Stomach (tissue), 9 donors: ENCODE data around the gene GPR158. TPM values are rescaled to one million over a fixed set of nuclear protein-coding genes. Genes with fewer than 3 reads are reported as not detected.
A peak's percentile ranks its signal among the peaks of the same experiment; 100 is the strongest.

Experiments
- DNase-seq, 2 donors: peaks; one replicate each; pipeline versions ENCODE4 v3.0.0 to v3.0.0-alpha.2; 2013 to 2019
- H3K27ac ChIP-seq, 5 donors: fragments of 200-600 bp in 4 of 5; sonication (generic) in 4 of 5; one replicate each; pipeline ENCODE4 v1.5.1; 2013 to 2019; ENCODE audit warnings: mild to moderate bottlenecking in 1 of 5, moderate library complexity in 1 of 5
- H3K27me3 ChIP-seq, 3 donors: fragments of 200-600 bp; sonication (generic); one replicate each; pipeline ENCODE4 v1.5.1; 2017 to 2019; ENCODE audit warnings: mixed run types in 1 of 3
- H3K36me3 ChIP-seq, 4 donors: fragments of 200-600 bp; sonication (generic); 1 replicate in 3 of 4; 2 replicates in 1 of 4; pipeline ENCODE4 v1.5.1; 2016 to 2019
- H3K4me1 ChIP-seq, 4 donors: fragments of 200-600 bp; sonication (generic); one replicate each; pipeline ENCODE4 v1.5.1; 2016 to 2019
- H3K4me3 ChIP-seq, 4 donors: fragments of 200-600 bp; sonication (generic) in 3 of 4; one replicate each; pipeline ENCODE4 v1.5.1; 2016 to 2019; ENCODE audit warnings: mild to moderate bottlenecking in 1 of 4
- H3K9me3 ChIP-seq, 4 donors: fragments of 200-600 bp; sonication (generic); one replicate each; pipeline ENCODE4 v1.5.1; 2016 to 2019
- CTCF ChIP-seq, 7 experiments: fragments of 450-650 bp in 4 of 7; fragments of 200-600 bp in 3 of 7; sonication (generic) in 3 of 7; IDR thresholded peaks; one replicate each; pipeline ENCODE4 v1.5.1; 2016 to 2019; ENCODE audit warnings: antibody characterized with exemption in 7 of 7, control low read depth in 2 of 7, mild to moderate bottlenecking in 1 of 7
- EP300 ChIP-seq: sonication (generic); formaldehyde crosslinking; IDR thresholded peaks from one replicate; pipeline ENCODE4 v1.6.1; 2017; ENCODE audit warnings: antibody characterized with exemption
- POLR2A ChIP-seq, 4 donors: fragments of 450-650 bp; IDR thresholded peaks; one replicate each; pipeline ENCODE4 v1.6.1; 2016; ENCODE audit warnings: antibody characterized with exemption in 4 of 4, control low read depth in 2 of 4, mild to moderate bottlenecking in 1 of 4, moderate library complexity in 1 of 4
- POLR2AphosphoS5 ChIP-seq, 3 donors: sonication (generic); formaldehyde crosslinking; IDR thresholded peaks; one replicate each; pipeline ENCODE4 v1.6.1; 2016; ENCODE audit warnings: antibody characterized with exemption in 3 of 3
- WGBS, 5 donors: extraction: QIAGEN DNeasy Blood & Tissue Kit in 3 of 5; methylation state at CpG; one replicate each; pipeline versions ENCODE4 v1.1.5 to v1.1.7; 2013 to 2018; 5-methylcytosine and 5-hydroxymethylcytosine counted together
- intact Hi-C: fragments of 100-400 bp; cut with DNase I; formaldehyde crosslinking; loops from one replicate; pipeline ENCODE4 v1.15.1; 2023; ENCODE audit warnings: low total_unique reads
- polyA plus RNA-seq, 3 donors: library from polyadenylated mRNA; stranded (reverse); fragments of 200-250 nt; gene quantifications; one replicate each; pipeline ENCODE4 v1.2.3, GENCODE V29; 2013
- total RNA-seq, 5 donors: library from RNA; depleted of rRNA; stranded (reverse); fragments of >200 nt; gene quantifications; one replicate each; pipeline versions ENCODE4 v1.1.0 to v1.2.3, GENCODE V29; 2014 to 2016
- donor health status: healthy with polysubstance abuse.
- donor health status: Bipolar disorder and iron deficiency.
- donor health status: healthy.

GPR158 gene
- total and polyA plus RNA-seq, 8 donors = 0.05 to 1.1 (median 0.20) TPM; not detected in 4

GRCh38 chr10:25493122-25493893 lies 318.5 kb downstream of the GPR158 start:
- Histone ChIP-seq H3K36me3 (no peaks in the 10 kb centered on the region), H3K9me3 (no peaks in the 10 kb centered on the region), H3K27me3 (no peaks in the 10 kb centered on the region), H3K4me1 (no peaks in the 10 kb centered on the region), H3K4me3 (no peak overlapping the region), H3K27ac (no peak overlapping the region)
- WGBS, 5 donors = 19 to 38% (median 20%) methylated on average over 3 to 4 of the region's 4 CpGs
- TF ChIP-seq EP300 = no peak
- TF ChIP-seq POLR2AphosphoS5 (IDR thresholded peaks at IDR 0.05) = no peak
- TF ChIP-seq POLR2A (IDR thresholded peaks at IDR 0.05) = no peak
- TF ChIP-seq CTCF (IDR thresholded peaks at IDR 0.05) = no peak
- intact Hi-C loops = no loop called here
- peak in 1 of 2 donors; percentile 7 for DNase-seq

- WGBS, 5 donors = 73 to 82% (median 79%) methylated on average over 3 of the region's 3 CpGs
- Histone ChIP-seq H3K4me1 (no peaks in the 10 kb centered on the region), H3K4me3 (no peak overlapping the region), H3K27me3 (no peaks in the 10 kb centered on the region), H3K9me3 (no peaks in the 10 kb centered on the region), H3K36me3 (no peaks in the 10 kb centered on the region), H3K27ac (no peak overlapping the region)
- TF ChIP-seq CTCF (IDR thresholded peaks at IDR 0.05) (no peak), POLR2AphosphoS5 (IDR thresholded peaks at IDR 0.05) (no peak), POLR2A (IDR thresholded peaks at IDR 0.05) (no peak), EP300 (no peak)
- DNase-seq = no peak
- intact Hi-C loops = no loop called here
Observed at GRCh38 chr10:25497246-25497645, 322.4 kb downstream of the GPR158 start.

DNA sequence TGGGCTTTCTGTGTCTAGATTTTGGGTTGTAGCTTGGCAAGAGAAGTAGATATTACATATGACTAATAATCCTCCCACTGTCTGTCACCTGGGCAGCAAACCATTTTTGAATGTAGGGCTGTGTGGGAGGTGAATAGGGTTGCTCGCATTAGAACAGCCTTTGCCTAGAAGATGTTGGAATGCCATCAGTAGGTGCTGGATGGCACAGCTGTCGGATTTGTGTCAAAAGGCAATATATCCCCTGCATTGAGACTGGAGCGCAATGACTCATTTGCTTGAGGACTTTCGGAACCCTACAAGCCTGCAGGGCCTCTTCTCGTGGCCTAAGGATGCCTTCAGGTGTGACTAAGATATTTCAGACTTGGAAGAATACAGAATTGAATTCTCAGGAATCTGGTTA lies 323.8 kb downstream of the GPR158 start:
- 74 to 91% (median 79%) methylated on average over 5 of the region's 5 CpGs for WGBS, 5 donors
- no peaks in the 10 kb centered on the region for H3K36me3 ChIP-seq
- no peaks in the 10 kb centered on the region for H3K9me3 ChIP-seq
- H3K27ac ChIP-seq = no peak overlapping the region
- no peak for TF ChIP-seq POLR2AphosphoS5 (IDR thresholded peaks at IDR 0.05)
- TF ChIP-seq EP300 = no peak
- no peak for TF ChIP-seq CTCF (IDR thresholded peaks at IDR 0.05)
- TF ChIP-seq POLR2A (IDR thresholded peaks at IDR 0.05) = no peak
- intact Hi-C loops = no loop called here
- H3K4me3 ChIP-seq = no peak overlapping the region
- H3K27me3 ChIP-seq = no peaks in the 10 kb centered on the region
- no peak for DNase-seq
- no peaks in the 10 kb centered on the region for H3K4me1 ChIP-seq

GRCh38 chr10:25501912-25502311 lies 327.1 kb downstream of the GPR158 start:
- H3K27me3 ChIP-seq = no peaks in the 10 kb centered on the region
- WGBS, 5 donors = 50 to 67% (median 60%) methylated on average over 4 of the region's 4 CpGs
- H3K9me3 ChIP-seq = no peaks in the 10 kb centered on the region
- H3K4me1 ChIP-seq = no peaks in the 10 kb centered on the region
- no peak overlapping the region for H3K27ac ChIP-seq
- no peaks in the 10 kb centered on the region for H3K36me3 ChIP-seq
- intact Hi-C loops = no loop called here
- TF ChIP-seq POLR2A (IDR thresholded peaks at IDR 0.05) (no peak), POLR2AphosphoS5 (IDR thresholded peaks at IDR 0.05) (no peak)
- no peak for DNase-seq
- no peak overlapping the region for H3K4me3 ChIP-seq

DNA sequence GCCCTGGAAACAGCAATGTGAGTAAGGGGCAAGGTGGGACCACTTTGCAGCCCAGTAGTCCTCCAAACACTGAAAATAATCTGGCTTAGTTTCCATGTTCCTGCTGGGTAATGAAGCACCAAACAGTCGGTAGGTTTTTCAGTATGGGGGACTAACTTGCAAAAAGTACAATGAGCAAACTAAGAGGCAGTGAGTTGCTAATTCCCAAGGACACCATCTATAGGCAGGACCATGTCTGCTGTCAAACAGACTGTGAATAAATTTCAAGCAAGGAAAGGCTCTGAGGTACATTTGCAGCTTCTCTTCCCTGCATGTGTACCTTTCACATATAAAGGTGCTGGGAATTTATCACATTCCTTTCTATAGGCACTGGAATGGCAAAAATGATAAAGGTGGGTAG lies 327.7 kb downstream of the GPR158 start:
- Histone ChIP-seq H3K4me3 (no peak overlapping the region), H3K4me1 (no peaks in the 10 kb centered on the region), H3K9me3 (no peaks in the 10 kb centered on the region), H3K36me3 (no peaks in the 10 kb centered on the region), H3K27ac (no peak overlapping the region), H3K27me3 (no peaks in the 10 kb centered on the region)
- TF ChIP-seq EP300 (no peak), POLR2AphosphoS5 (IDR thresholded peaks at IDR 0.05) (no peak)
- 45 to 79% (median 69%) methylated on average over 1 of the region's 1 CpG for WGBS, 5 donors
- intact Hi-C loops = no loop called here
- no peak for DNase-seq
